MM.1S (cell line): ENCODE data around the gene STOX2.

Experiments
- DNase-seq: peaks from one replicate; pipeline ENCODE4 v3.0.0-alpha.2; 2015
- H2AFZ ChIP-seq: fragments of 300-600 bp; sonication (generic); 2 replicates; pipeline ENCODE4 v1.6.0; 2016; ENCODE audit warnings: antibody characterized with exemption, low read length
- H3F3A ChIP-seq: fragments of 300-600 bp; sonication (generic); 2 replicates; pipeline ENCODE4 v1.6.1; 2016; ENCODE audit warnings: mild to moderate bottlenecking, antibody characterized with exemption, low read length, moderate library complexity, mixed read lengths; ENCODE audit not compliant: insufficient read depth
- H3K27ac ChIP-seq: fragments of 300-600 bp; sonication (generic); 2 replicates; pipeline ENCODE4 v1.5.1; 2016; ENCODE audit warnings: mild to moderate bottlenecking, low read length
- H3K27me3 ChIP-seq: fragments of 300-600 bp; sonication (generic); replicated peaks from 2 replicates; pipeline ENCODE4 v1.6.0; 2016; ENCODE audit warnings: low read length; ENCODE audit not compliant: insufficient read depth
- H3K36me3 ChIP-seq: fragments of 300-600 bp; sonication (generic); replicated peaks from 2 replicates; pipeline ENCODE4 v1.6.1; 2016; ENCODE audit warnings: mild to moderate bottlenecking, low read length, mixed read lengths; ENCODE audit not compliant: insufficient read depth
- H3K4me1 ChIP-seq: fragments of 300-600 bp; sonication (generic); 2 replicates; pipeline ENCODE4 v1.6.1; 2016; ENCODE audit warnings: low read length, mixed read lengths
- H3K4me2 ChIP-seq: fragments of 300-600 bp; sonication (generic); 2 replicates; pipeline ENCODE4 v1.6.0; 2016; ENCODE audit warnings: low read depth, low read length
- H3K4me3 ChIP-seq: fragments of 300-600 bp; sonication (generic); 2 replicates; pipeline ENCODE4 v1.5.1; 2016; ENCODE audit warnings: low read length, mixed read lengths
- H3K79me2 ChIP-seq: fragments of 300-600 bp; sonication (generic); 2 replicates; pipeline ENCODE4 v1.6.1; 2016; ENCODE audit warnings: mixed run types, low read length, mixed read lengths
- H3K9ac ChIP-seq: fragments of 300-600 bp; sonication (generic); 2 replicates; pipeline ENCODE4 v1.6.1; 2016; ENCODE audit warnings: low read length, mixed read lengths
- H3K9me2 ChIP-seq: fragments of 300-600 bp; sonication (generic); replicated peaks from 2 replicates; pipeline ENCODE4 v1.6.1; 2016; ENCODE audit warnings: mild to moderate bottlenecking, low read length, mixed read lengths; ENCODE audit not compliant: insufficient read depth
- H3K9me3 ChIP-seq: fragments of 300-600 bp; sonication (generic); replicated peaks from 2 replicates; pipeline ENCODE4 v1.6.1; 2016; ENCODE audit warnings: mild to moderate bottlenecking, low read length, mixed read lengths; ENCODE audit not compliant: insufficient read depth
- H4K20me1 ChIP-seq: fragments of 300-600 bp; sonication (generic); 2 replicates; pipeline ENCODE4 v1.6.1; 2016; ENCODE audit warnings: mild to moderate bottlenecking, low read length, moderate library complexity, mixed read lengths; ENCODE audit not compliant: insufficient read depth
- EZH2 ChIP-seq: fragments of 300-600 bp; sonication (generic); optimal IDR thresholded peaks from 2 replicates; pipeline ENCODE3; 2017; ENCODE audit warnings: low read depth, mild to moderate bottlenecking, antibody characterized with exemption, low read length, mixed read lengths
- EZH2phosphoT487 ChIP-seq: fragments of 300-600 bp; sonication (generic); IDR thresholded peaks from 2 replicates; pipeline ENCODE4 v1.6.1; 2018; ENCODE audit warnings: antibody characterized with exemption, low read length
- TF ChIP-seq, protein P1 (sequence below): fragments of 300-600 bp; sonication (generic); IDR thresholded peaks from 2 replicates; pipeline ENCODE4 v1.5.1; 2016; ENCODE audit warnings: antibody characterized with exemption, low read length, mixed read lengths

The STOX2 gene

DNA sequence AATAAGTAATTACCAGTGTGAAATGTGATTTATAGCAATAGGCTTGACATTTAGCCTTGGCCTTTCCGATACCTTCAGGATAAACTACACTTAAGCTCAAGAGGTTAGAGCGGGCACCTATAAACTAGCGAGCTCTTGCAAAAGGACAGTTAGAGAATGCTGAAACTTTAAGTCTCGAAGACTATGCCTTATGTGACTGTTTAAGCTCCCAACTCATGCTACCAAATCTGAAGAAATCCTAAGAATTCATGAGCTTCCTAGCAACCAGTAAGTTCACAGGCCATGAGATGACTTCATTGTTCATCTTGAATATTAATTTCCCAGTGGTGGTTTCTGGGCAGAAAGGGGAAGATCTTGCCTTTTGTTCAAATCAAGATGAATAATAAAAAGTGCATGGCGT lies 4.7 kb downstream of the STOX2 start:
- H3K4me2 ChIP-seq: no peak overlapping the region
- H3K27me3 ChIP-seq: no peaks in the 10 kb centered on the region
- H3K27ac ChIP-seq: no peak overlapping the region
- H4K20me1 ChIP-seq: no peaks in the 10 kb centered on the region
- no peak for DNase-seq
- no peaks in the 10 kb centered on the region for H3F3A ChIP-seq
- no peak overlapping the region for H2AFZ ChIP-seq
- no peaks in the 10 kb centered on the region for H3K79me2 ChIP-seq
- no peak overlapping the region for H3K4me3 ChIP-seq
- no peaks in the 10 kb centered on the region for H3K36me3 ChIP-seq
- no peak for TF ChIP-seq EZH2
- TF ChIP-seq, protein P1, sequence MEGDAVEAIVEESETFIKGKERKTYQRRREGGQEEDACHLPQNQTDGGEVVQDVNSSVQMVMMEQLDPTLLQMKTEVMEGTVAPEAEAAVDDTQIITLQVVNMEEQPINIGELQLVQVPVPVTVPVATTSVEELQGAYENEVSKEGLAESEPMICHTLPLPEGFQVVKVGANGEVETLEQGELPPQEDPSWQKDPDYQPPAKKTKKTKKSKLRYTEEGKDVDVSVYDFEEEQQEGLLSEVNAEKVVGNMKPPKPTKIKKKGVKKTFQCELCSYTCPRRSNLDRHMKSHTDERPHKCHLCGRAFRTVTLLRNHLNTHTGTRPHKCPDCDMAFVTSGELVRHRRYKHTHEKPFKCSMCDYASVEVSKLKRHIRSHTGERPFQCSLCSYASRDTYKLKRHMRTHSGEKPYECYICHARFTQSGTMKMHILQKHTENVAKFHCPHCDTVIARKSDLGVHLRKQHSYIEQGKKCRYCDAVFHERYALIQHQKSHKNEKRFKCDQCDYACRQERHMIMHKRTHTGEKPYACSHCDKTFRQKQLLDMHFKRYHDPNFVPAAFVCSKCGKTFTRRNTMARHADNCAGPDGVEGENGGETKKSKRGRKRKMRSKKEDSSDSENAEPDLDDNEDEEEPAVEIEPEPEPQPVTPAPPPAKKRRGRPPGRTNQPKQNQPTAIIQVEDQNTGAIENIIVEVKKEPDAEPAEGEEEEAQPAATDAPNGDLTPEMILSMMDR: no peak
- no peak overlapping the region for H3K9ac ChIP-seq
- no peaks in the 10 kb centered on the region for H3K9me2 ChIP-seq
- H3K4me1 ChIP-seq: no peaks in the 10 kb centered on the region
- no peaks in the 10 kb centered on the region for H3K9me3 ChIP-seq

DNA sequence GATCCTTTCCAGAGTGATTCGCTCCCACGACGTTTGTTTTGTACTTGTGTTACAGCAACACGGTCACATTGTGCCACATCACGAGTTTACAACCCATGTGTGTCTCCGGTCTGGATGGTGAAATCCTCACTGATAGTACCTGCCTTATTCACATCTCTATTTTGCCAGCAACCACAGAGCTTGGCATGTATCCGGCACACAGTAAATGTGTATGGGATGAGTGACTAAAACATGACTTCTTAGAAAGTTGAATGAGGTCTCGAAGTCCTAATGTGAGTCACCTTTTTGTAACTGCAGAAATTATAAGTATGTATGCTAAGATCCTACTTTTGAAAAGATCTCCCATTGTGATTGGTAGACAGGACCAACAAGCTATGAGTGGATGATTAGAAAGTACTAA lies 7.5 kb downstream of the STOX2 start:
- Histone ChIP-seq H3K27ac (no peak overlapping the region), H3K4me3 (no peak overlapping the region), H3K79me2 (no peaks in the 10 kb centered on the region), H4K20me1 (no peaks in the 10 kb centered on the region), H3K36me3 (no peaks in the 10 kb centered on the region), H3K9me3 (no peaks in the 10 kb centered on the region), H3K9me2 (no peaks in the 10 kb centered on the region), H3F3A (no peaks in the 10 kb centered on the region), H2AFZ (no peak overlapping the region), H3K4me2 (no peak overlapping the region), H3K9ac (no peak overlapping the region), H3K27me3 (no peaks in the 10 kb centered on the region), H3K4me1 (no peaks in the 10 kb centered on the region)
- TF ChIP-seq, protein P1: no peak
- TF ChIP-seq EZH2phosphoT487 (no peak), EZH2 (no peak)
- DNase-seq: no peak

DNA sequence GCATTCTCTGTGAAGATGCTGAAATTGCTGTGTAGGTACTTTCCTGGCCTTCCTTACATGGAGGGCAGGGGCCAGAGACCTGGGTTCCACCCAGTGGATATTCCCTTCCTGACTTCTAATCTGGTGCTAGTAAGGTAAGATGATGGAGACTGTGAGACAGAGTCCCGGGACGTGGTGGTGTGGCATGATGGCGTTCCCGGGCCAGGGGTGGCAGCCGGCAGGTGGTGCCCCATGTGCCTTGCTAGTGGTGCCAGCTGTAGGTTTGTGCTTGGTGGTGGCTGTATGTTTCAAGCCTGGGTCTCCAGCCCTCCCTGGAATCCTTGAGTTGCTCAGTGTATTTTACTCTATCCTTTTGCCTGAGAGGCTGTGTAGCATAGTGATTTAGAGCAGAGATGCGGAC lies 10.9 kb downstream of the STOX2 start:
- H3K4me3 ChIP-seq: no peak overlapping the region
- no peak for DNase-seq
- H3F3A ChIP-seq: no peaks in the 10 kb centered on the region
- no peaks in the 10 kb centered on the region for H3K4me1 ChIP-seq
- TF ChIP-seq, protein P1: no peak
- no peak for TF ChIP-seq EZH2
- no peak for TF ChIP-seq EZH2phosphoT487
- no peaks in the 10 kb centered on the region for H3K9me3 ChIP-seq
- H4K20me1 ChIP-seq: no peaks in the 10 kb centered on the region
- H3K27me3 ChIP-seq: no peaks in the 10 kb centered on the region
- H3K4me2 ChIP-seq: no peak overlapping the region
- no peak overlapping the region for H3K27ac ChIP-seq
- no peaks in the 10 kb centered on the region for H3K9me2 ChIP-seq
- H3K9ac ChIP-seq: no peak overlapping the region
- H2AFZ ChIP-seq: no peak overlapping the region
- no peaks in the 10 kb centered on the region for H3K36me3 ChIP-seq
- H3K79me2 ChIP-seq: no peaks in the 10 kb centered on the region

DNA sequence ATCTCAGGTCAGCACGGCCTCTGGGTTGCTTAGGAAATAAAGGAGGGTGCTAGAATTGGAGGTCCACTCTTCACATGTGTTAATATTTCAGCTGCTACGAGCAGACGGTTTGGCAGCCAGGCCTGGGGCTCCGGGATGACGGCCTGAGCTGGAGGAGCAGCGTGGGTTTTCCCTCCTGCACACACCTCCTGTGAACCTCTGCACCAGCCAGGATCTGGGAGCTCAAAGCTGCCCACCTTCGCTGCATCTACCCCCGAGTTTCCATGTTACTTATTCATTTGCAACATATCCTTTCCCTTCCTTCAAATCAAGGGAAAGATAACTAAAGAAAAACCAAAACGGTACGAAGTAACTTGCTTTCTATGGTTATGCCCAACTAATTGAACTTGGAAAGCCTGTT lies 13.6 kb downstream of the STOX2 start:
- Histone ChIP-seq H2AFZ (no peak overlapping the region), H3K9me2 (no peaks in the 10 kb centered on the region), H4K20me1 (no peaks in the 10 kb centered on the region), H3K27ac (no peak overlapping the region), H3K9me3 (no peaks in the 10 kb centered on the region), H3K9ac (no peak overlapping the region), H3K4me2 (no peak overlapping the region), H3K79me2 (no peaks in the 10 kb centered on the region), H3K36me3 (no peaks in the 10 kb centered on the region), H3K4me3 (no peak overlapping the region), H3K4me1 (no peaks in the 10 kb centered on the region), H3F3A (no peaks in the 10 kb centered on the region), H3K27me3 (no peaks in the 10 kb centered on the region)
- no peak for TF ChIP-seq EZH2phosphoT487
- TF ChIP-seq EZH2: no peak
- TF ChIP-seq, protein P1: no peak
- no peak for DNase-seq
